HPDE6-E6E7 (cell line): ENCODE data around the gene PANK4.
"Not testable (repeated sequence)": the region's sequence is repeated elsewhere in the genome, so short reads cannot be mapped to it uniquely, and the experiment has no call there.

Experiments used
- DNase-seq: peaks from one replicate; pipeline ENCODE4 v3.0.0; 2011; ENCODE audit warnings: missing footprints; ENCODE audit errors: extremely low spot score

PANK4 gene

GRCh38 chr1:2460996-2461751 lies 65.2 kb downstream of the PANK4 start:
- DNase-seq: no peak

GRCh38 chr1:2460203-2460602 lies 66.2 kb downstream of the PANK4 start:
- DNase-seq: no peak

GRCh38 chr1:2459757-2460156 lies 66.6 kb downstream of the PANK4 start:
- no peak for DNase-seq

GRCh38 chr1:2459102-2459753 lies 67.2 kb downstream of the PANK4 start:
- not testable (repeated sequence) for DNase-seq

- no peak for DNase-seq
These were observed 67.7 kb downstream of the PANK4 start for GRCh38 chr1:2458687-2459086.
